Inflammatory macrophage treated with lipopolysaccharide for 4 hours (primary cell): ENCODE measurements around the gene MYO5A.
"Not testable (repeated sequence)": the region's sequence is repeated elsewhere in the genome, so short reads cannot be mapped to it uniquely, and the experiment has no call there.

Source experiments
- DNase-seq: peaks from one replicate; pipeline ENCODE4 v3.0.0-alpha.2; 2020

MYO5A gene

DNA sequence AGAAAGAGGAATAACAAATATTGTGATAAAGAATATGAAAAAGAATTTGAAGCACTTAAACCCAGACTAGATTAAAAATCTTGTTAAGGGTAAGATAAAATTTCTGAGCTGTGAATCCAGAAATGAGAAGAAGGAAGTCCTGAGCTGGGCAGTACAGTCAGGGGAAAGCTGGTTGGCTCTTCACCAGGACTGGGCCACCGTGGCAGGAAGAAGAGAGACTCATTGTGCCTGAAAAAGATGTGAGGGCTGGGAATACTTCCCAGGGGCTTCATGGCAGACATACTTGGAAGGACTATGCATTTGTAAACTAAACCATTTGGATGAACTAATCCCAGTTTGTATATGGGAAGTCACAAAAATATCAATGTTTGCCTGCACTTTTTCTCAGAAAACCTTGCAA lies 204.6 kb downstream of the MYO5A start:
- no peak for DNase-seq

DNA sequence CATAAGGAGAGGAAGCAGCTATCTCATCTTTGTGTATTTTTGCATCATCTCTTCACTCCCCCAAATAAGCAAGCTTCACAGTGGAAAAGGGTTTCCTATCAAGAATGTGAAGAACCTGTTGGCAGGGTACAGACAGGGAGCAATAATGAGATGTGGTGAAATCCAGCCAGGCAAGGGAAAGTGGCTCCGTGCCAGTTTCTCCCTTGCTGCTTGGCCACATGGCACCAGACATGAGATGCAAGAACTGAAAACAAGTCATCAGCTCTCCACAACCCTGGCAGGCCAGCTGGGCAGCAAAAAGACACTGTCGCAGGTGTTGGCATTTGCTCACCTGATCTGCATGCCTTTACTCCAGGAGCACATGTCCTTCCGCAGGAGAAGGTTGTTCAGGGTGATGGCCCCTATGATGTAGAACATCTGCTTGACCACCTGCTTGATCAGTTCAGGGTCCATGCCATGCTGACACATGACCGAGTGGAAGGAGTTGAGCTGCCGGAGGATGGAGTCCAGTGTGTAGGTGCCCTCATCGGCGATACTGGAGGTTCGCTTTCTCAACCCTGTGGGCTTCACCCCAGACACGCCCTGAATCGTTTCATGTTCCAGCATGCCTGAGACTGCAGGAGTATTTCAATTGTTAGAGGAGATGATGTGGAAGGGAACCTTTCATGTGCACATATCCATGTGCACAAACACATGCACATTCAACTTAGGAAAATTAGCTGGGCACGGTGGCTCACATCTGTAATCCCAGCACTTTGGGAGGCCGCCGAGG lies 209.8 kb downstream of the MYO5A start:
- DNase-seq, result no peak

DNA sequence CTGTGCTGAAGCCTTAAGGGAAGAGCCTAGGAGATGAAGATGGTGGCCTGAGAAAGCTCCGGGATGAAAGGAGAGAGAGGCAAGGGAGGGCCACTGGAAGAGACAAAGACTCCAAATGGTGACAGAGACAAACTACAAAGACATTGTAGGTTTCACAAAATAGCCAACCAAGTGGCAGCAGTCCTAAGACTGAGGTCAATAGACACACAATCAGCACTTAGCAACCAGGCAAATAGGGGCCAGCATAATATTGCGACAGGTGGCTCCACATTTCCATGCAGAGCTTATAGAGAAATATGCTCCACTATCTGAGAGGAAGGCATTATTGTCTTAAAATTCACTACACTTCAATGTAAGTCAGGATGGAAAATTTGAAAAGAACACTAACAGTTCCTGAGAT lies 211.0 kb downstream of the MYO5A start:
- DNase-seq, result no peak

DNA sequence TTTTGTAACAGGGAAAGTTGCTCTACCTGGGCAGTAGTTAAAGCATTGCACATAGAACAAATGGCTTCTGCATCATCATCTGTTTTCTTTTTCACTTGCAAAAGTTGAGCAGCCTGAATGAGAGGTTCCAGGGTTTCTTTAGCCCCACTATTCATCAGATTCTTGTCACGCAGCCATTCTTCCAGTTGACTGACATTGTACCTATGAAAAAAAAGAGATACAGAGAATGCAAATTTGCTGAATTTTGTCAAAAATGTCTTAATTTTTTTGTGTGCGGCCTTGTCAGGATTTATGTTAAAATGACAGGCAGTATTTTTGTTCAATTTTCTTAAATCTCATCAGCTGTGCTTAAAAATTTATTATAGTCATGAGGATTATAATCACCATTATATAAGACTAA lies 211.7 kb downstream of the MYO5A start:
- no peak for DNase-seq

DNA sequence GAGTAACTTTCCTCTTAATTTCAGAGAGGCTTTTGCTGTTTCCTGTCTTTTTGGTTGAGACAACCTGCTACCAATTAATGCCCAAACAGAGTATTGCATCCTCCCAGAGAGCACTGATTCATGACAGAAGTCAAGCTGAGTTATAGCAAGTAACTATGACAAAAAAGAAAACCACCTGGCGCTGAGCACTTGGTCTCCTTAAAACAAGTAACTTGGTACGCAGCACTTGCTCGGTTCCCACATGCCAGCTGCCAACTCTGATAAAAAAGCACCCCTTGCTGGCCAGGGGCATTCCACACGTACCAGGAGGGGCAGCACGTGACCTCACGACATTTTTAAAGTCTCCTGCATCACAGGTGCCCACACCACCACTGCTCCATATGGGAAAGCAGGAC lies 219.5 kb downstream of the MYO5A start:
- DNase-seq, result no peak

DNA sequence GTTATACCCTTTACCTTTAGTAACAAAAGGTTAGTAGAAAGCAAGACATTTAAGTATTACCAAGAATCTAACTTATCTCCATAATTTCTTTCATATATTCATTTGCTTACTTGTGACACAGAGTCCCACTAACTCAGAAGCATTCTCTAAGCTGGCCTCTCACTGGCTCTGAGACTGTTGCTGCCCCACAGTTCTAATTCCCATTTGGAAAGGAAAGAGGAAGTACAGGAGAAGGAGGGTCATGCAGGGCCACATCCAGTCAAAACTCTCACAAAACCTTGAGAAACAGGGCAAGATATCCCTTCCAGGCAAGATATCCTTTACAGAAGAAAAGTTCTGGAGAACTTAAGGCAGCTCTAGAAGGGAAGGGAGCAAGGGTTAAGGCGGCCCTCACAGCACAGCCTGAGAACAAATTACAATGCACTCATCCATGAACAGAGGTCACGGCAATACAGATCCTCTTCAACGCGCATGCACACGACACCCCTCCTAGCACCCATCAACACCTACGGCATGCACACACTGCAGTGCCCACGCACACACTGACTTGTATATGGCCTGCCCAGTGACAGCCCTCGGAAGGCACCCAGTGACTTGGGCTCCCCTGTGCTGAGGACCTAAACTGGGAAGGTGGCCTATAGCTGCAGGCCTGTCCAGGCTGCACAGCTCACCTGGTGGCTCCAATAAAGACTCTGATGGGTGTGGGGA lies 220.1 kb downstream of the MYO5A start:
- peak; percentile 52 for DNase-seq

DNA sequence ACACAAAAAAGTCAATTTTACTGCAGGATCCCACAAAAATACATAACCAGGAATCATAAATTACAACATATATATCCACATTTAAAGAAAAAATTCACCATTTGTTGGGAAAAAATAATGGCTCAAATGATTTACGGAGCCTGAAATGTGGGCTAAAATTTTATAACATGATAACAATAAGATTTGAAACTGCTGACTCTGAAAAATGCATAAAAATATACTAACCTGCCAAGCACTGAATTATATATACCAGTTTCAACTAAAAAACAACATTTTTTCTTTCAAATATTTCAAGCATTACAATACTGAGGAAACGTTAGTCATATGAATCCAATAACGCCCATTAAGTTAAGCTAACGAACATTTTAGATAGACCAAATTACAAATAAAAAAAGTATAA lies 220.8 kb downstream of the MYO5A start:
- no peak for DNase-seq

DNA sequence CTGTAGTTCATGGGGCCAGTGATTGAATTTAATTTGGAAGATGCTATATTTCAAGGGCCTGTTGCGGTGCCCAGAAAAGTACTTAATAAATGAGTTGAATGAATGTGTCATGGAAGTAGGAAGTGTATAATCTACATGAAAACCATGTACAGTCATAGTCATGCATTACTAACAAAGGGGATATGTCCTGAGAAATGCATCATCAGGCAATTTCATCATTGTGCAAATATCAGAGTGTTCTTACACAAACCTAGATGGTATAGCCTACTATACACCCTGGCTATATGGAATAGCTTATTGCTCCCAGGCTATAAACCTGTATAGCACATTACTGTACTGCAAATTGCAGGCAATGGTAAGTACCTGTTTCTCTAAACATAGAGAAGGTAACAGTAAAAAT lies 222.4 kb downstream of the MYO5A start:
- DNase-seq, result peak; percentile 89

DNA sequence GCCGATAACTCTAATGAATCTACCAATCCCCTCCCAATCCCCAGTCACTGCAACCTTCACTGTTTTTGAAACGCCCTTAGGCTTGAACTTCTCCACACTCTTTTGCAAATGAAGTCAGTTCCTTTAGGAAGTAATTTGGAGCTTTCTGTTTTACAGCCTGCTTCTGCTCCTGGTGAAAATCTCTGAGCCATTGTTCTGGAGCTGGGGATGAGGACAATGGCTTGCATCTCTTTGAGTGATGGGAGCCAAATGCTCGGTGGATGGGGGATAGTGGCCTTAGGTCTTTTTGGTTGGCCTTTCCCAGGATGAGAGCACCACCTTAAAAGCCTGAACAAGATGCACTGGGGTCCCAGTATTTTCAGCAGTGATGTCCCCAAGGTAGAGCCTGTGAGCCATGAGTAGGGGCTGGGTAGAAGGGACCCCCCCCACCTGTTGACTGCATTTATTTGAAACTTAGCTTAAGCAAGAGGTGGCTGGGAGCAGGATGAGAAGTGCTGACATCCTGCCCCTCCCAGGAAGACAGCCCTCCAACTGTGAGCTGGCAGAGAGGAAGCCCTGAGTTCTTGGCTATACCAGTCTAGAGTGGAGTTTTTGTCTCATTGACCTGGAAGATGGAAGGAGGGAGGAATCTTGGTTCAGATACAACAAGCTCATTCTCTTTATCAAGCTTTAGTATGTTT lies 225.4 kb downstream of the MYO5A start:
- no peak for DNase-seq

DNA sequence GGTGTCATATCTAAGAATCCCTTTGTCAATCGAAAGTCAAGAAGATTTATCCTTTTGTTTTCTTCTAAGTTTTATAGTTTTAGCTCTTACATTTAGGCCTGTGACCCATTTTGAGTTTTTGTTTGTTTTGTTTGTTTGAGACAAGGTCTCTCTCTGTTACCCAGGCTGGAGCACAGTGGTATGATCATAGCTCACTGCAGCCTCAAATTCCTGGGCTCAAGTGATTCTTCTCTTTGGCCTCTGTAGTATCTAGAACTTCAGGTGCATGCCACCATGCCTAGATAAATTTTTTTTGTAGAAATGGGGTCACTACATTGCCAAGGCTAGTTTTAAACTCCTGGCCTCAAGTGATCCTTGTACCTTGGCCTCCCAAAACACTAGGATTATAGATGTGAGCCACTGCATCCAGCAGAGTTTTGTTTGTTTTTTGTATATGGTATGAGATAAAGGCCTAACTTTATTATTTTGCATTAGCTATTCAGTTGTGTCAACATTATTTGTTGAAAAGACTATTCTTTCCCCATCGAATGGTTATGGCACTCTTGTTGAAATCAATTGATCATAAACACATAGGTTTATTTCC lies 227.3 kb downstream of the MYO5A start:
- DNase-seq, result no peak

DNA sequence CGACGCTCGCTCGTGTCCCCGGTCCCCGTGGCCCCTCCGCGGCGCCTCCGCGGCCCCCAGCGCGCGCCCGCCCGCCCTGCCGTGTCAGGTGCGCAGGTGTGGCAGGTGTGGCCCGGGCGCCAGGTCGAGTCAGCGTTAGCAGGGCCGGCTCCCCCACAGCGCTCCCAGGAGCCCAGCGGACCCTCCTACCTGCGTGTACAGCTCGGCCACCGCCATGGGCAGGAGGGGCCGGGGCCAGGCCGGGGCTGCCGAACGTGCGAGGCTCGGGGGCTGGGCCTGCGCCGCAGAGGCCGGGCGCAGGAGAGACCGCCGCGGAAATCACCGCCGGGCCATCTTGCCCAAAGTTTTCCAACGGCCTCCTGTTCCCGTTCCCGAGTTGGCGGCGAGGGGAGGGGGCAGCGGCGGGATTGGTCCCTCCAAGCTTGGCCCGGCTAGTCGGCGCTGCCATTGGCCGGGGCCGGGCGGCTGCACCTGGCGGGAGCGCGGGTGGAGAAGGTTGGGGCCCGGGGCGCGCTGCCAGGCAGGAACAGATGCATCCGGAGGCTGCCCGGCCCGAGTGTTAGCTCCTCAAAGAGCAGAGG lies 233.2 kb downstream of the MYO5A start, which contains the start of gene MYO5C:
Gene MYO5C (minus strand): TSS at position 384 of the 581 bp plus-strand sequence. CDS start 168 bp downstream, at position 216.
- DNase-seq, result no peak

DNA sequence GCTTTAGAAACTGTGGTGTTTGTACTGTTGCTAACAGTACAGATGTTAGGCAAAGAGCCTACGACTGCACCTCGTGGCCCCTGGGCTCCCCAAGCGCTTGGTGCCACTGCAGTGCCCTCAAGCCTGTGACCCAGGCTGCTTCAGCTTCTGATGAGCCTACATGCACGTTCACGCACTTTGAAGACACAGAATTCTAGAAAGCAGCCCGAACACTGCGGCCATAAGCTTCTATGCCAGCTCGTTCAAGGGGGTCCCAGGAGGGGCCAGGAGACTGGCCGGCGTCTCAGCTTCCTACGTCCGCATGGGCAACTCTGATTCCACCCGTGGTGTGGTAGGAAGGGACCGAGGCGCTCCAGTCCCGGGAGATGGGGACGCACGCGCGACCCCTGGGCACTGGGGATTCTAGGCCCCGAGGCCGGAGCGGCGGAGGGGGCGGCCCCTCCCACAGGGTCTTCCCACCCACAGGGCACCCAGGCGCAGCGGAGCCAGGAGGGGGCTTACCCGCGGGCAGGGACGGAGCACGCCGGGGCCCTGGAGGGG lies 233.7 kb downstream of the MYO5A start:
- DNase-seq, result no peak

DNA sequence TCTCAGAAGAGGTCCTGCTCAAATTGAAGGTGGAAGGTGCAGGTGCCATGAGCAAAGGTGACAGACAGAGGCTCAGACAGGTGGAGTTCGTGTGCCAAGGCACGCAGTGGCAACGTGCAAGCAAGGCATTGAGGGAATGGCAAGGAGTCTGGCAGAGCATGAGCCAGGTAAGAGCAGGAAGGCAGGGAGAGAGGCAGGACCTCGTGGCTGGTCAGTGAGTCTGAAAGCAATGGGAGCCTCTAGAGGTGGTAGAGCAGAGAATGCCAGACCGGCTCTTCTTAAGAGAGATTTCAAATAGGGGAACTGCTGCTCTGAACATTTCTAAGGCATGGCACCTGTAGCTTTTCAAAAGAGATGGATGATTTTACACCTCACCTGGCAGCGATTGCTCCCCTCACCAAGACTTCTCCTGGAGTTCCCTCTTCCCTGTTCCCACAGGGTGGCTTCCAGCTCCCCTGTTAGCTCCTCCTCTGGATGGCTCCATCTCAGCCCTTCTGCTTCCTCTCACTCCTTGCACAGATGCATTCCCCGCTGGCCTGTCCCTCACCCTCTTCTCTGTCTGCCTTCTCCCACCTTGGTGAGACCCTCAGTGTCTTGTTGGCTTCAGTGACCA lies 235.8 kb downstream of the MYO5A start:
- DNase-seq, result no peak

DNA sequence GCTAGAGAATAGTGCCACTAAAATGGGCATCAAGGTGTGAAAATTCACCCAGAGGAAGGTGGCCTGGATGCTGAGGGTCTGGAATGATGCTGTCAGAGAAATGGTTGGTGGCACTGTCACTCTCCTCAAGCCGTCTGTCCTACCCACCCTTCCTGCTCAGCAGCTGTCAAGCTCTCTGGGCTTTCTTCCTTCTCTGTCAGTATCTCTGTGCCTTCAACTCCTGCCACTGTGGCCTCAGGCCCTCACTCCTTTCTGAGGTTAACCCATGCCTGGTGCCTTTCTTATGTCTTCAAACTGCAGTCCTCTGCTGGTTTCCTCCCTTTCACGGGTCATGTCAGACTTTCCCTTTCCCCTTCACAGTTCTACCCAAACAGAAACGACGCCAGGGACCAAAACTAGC lies 237.5 kb downstream of the MYO5A start:
- no peak for DNase-seq

DNA sequence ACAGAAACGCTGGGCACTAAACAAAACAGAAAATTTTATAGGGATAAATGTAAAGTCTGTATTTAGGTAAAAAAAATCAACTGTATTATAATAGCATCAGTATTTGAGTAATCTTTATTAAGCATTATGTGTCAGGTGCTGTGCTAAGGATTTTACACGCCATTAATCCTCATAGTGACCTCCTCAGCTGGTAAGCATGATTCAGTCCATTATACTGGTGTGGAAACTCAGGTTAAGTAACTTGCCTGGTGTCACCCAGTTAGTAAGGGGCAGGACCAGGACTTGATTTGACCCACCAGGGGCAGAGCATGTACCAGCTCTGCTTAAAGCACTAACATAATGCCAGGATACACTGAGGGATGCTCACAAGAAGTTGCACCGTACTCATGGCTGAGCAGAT lies 237.9 kb downstream of the MYO5A start:
- no peak for DNase-seq

DNA sequence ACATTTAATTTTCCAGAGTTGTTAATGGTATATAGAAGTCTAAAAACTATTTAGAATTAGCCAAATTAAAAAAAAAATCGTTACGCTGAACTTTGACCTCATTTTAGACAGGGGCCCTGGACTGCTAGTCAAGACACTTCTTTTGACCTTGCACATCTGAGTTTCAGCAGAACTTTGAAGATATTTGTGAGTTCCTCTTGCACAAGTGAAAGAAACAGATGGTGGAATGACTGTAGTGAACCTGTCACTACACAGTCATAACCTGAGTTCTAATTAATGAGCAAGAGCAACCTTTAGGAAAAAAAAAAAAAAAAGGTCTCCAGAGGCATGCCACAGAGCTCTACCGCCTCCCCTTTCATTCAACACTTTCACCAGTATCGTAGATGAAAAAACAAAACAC lies 238.4 kb downstream of the MYO5A start:
- DNase-seq, result no peak

DNA sequence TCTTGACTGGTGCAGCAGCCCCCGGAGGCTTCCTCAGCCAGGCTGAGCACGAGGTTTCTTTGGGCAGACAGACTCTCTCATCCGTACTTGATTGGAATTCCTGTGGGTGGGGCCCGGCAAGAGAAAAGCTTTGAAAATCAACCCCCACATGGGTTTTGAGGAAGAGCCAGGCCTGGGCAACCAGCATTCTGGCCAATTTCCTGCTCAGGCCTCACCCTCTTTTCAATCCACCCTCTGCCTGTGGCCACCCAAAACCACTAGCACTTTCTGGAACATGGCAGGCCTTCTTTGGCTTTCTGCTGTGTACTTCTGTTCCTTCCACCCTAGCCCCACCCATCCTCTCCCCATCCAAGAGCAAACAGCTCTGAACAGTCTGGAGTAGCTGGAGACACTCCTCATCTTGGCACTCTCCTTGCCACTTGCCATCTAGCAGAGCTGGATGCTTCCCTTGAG lies 239.0 kb downstream of the MYO5A start:
- DNase-seq, result no peak

DNA sequence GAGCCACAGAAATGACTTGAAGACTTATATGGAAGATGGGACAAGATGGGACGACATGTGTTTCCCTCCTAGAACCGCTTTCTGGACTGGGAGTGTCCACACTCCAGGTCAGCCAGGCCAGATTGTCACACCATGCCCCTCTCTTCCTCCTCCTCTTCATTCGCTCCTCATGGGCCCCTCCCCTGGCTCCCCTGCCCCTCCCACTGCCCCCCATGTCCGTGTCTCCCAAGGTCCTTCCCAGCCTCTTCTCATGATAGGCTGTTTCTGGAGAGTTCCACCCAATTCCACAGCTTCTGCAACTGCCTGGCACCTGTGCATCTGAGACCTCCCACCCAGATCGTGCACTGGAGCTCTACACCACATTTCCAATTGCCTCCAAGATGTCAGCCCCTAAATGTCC lies 239.7 kb downstream of the MYO5A start:
- DNase-seq, result no peak

DNA sequence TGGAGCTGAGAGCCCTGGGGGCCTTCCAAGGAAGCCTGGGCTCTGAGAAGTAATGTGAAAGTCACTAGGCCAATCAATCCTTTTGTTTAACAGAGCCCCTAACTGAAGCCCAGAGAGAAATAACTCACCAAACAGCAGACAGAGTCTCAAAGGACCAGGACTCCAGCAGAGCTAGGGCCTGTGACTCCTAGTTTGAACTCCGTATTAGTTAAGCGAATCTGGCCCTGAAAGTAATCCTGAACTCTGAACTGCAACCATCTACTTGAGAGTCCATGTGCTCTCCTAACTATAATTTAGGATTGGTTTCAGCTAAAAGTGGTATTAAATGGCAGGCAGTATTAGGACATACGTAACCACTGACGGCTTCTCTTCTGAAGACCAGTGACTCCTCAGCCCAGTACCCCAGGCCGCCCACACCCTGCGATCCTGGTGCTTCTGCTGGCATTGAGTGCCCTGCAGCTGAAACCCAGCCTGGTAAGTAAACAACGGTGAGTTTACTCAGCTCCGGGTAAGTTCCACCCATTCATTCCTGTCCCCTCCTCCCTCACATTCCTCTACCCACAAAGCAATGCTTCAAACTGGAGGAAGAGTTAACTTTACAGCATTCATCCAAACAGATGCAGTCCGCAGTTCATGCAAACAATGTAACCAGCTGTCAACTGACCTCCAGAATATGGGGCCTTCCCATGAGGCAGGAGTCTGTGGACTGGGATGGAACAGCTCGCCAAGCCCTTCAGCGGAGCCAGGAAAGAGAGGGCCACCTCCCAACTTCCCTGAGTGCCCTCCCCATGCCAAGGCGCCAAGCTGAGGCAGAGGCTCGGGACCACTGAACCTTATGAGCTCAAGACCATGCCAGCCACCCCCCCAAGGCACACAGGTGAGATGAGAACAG lies 240.4 kb downstream of the MYO5A start:
- DNase-seq, result no peak

DNA sequence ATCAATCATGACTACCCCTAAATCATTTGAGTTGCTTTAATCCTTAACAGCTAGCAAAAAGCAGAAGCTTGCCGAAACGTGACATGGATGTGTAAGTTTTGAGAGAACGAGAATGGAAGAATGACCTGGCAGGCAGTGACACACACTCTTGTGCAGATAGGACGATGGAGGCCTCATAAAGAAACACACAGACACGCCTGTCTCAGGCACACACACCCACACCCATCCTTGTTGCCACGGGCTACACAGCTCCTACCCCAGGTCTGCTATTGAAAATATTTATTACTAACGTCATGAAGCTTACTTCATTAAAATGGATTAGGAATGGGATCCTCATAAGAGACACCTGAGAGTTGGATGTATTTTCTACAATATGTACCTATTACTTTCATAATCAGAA lies 241.6 kb downstream of the MYO5A start:
- no peak for DNase-seq

DNA sequence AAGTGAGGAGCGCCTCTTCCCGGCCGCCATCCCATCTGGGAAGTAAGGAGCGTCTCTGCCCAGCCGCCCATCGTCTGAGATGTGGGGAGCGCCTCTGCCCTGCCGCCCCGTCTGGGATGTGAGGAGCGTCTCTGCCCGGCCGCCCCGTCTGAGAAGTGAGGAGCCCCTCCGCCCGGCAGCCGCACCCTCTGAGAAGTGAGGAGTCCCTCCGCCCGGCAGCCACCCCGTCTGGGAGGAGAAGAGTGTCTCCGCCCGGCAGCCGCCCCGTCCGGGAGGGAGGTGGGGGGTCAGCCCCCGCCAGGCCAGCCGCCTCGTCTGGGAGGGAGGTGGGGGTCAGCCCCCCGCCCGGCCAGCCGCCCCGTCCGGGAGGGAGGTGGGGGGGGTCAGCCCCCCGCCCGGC lies 242.7 kb downstream of the MYO5A start:
- DNase-seq, result not testable (repeated sequence)
